Spleen (tissue), 7 donors: ENCODE measurements around the gene MOK.

Experiments used
- CTCF ChIP-seq, 11 experiments: fragments of 200-600 bp in 7 of 11; fragments of 450-650 bp in 4 of 11; sonication (generic) in 4 of 11; IDR thresholded peaks in 8 of 11; conservative IDR thresholded peaks in 3 of 11; 1 replicate in 7 of 11; 2 replicates in 4 of 11; pipeline versions ENCODE4 v1.4.0 to v1.8.0; 2016 to 2021; ENCODE audit warnings: antibody characterized with exemption in 11 of 11, inconsistent platforms in 4 of 11, mild to moderate bottlenecking in 1 of 11
- POLR2AphosphoS5 ChIP-seq, 3 donors: sonication (generic); formaldehyde crosslinking; IDR thresholded peaks; one replicate each; pipeline ENCODE4 v1.5.1; 2017; ENCODE audit warnings: antibody characterized with exemption in 3 of 3
- donor health status: DM: no; HTN: no; CAD: no; lungs with moderate emphysema.
- donor health status: DM: no; HTN: no; CAD: no.
- donor health status: DM: no; HTN: no; CAD: no.

- TF ChIP-seq CTCF (IDR thresholded peaks at IDR 0.05 in 8 of 11, conservative IDR thresholded peaks at IDR 0.05 in 3 of 11) (no peak), POLR2AphosphoS5 (IDR thresholded peaks at IDR 0.05) (no peak)
Observed at GRCh38 chr14:102321456-102322422, 16.8 kb upstream of the MOK start.
